ENCODE measurements around the gene PLXNA2. TPM values are rescaled to one million over a fixed set of nuclear protein-coding genes. Genes with fewer than 3 reads are reported as not detected.
A peak's percentile ranks its signal among the peaks of the same experiment; 100 is the strongest.

The PLXNA2 gene
- total and polyA plus RNA-seq, 2 of the 4 experiments (the other 2 are of a cell fraction) = 0.72 to 1.1 TPM

GRCh38 chr1:208192995-208193394, 51.2 kb downstream of the PLXNA2 start:
- Histone ChIP-seq H4K8ac (ENCODE audit: low read depth in 2 of 2, low read length in 2 of 2) (no peak overlapping the region), H2AK9ac (replicated peaks; ENCODE audit: low read depth, low read length, poor library complexity) (no peak overlapping the region), H4K91ac (ENCODE audit: insufficient read depth, low read depth, low read length) (no peak overlapping the region), H3K79me1 (ENCODE audit: low read depth in 1 of 2, low read length in 2 of 2) (peaks cover 0 to 3% of the 10 kb centered on the region in 2 experiments; a peak in 2 of 4 replicates), H3K27ac (ENCODE audit: insufficient read depth, low read length) (peak overlapping the region; percentile 6; the same call in 1 of the 2 replicates), H2AFZ (replicated peaks; ENCODE audit: low read length, poor library complexity) (peak overlapping the region; percentile 18), H2BK5ac (ENCODE audit: low read depth, low read length, poor library complexity, severe bottlenecking) (no peak overlapping the region), H3K23ac (ENCODE audit: low read depth, low read length) (no peak overlapping the region), H2AK5ac (ENCODE audit: low read depth, low read length) (no peak overlapping the region), H3K9ac (ENCODE audit: low read depth, low read length) (no peak overlapping the region), H3K18ac (ENCODE audit: low read depth, low read length) (no peak overlapping the region; the same call in 1 of the 2 replicates), H2BK15ac (ENCODE audit: low read depth, low read length) (no peak overlapping the region), H3K56ac (ENCODE audit: extremely low read depth, insufficient read depth, low read length) (no peak overlapping the region), H4K20me1 (ENCODE audit: insufficient read depth, low read length) (no peaks in the 10 kb centered on the region), H3K9me3 (ENCODE audit: control insufficient read depth, insufficient read depth, low read length) (no peaks in the 10 kb centered on the region), H2BK120ac (ENCODE audit: low read depth, low read length) (no peak overlapping the region), H3K4me1 (ENCODE audit: control insufficient read depth, insufficient read depth, low read length) (peaks cover 2% of the 10 kb centered on the region), H3K14ac (replicated peaks; ENCODE audit: low read depth, low read length) (no peak overlapping the region), H2BK20ac (ENCODE audit: low read depth, low read length) (no peak overlapping the region), H3K27me3 (ENCODE audit: control insufficient read depth, insufficient read depth, low read length) (no peaks in the 10 kb centered on the region), H3K9me1 (ENCODE audit: insufficient read depth, low read length) (0 out of 2 replicates have a peak, but pooled peaks cover 8% of the 10 kb centered on the region), H3K36me3 (ENCODE audit: control insufficient read depth, insufficient read depth, low read length) (no peaks in the 10 kb centered on the region), H3K4me2 (ENCODE audit: low read depth, low read length) (no peak overlapping the region), H4K5ac (ENCODE audit: low read depth, low read length) (no peak overlapping the region; the same call in 1 of the 2 replicates), H3K4ac (ENCODE audit: low read depth, low read length) (0 out of 2 replicates have a peak overlapping the region, but pooled peaks have one; percentile 34), H3K4me3 (ENCODE audit: insufficient read depth, low read depth, low read length) (no peak overlapping the region)
- in situ Hi-C loops (cut with MboI; ENCODE audit: low sequenced_read_pairs) (no loop called here), dilution Hi-C loops (cut with HindIII; ENCODE audit: low sequenced_read_pairs, unreplicated experiment) (no loop called here), intact Hi-C loops (cut with micrococcal nuclease) (no loop called here)
- no CpG with 5 or more reads among the region's 2 CpGs for WGBS, 2 experiments (ENCODE audit: extremely low coverage in 2 of 2, insufficient read length in 1 of 2)
- no TSS peak for BruUV-seq (replicated peaks)
- DNase-seq = peak; percentile 47
- TF ChIP-seq RAD21 (IDR thresholded peaks at IDR 0.05; ENCODE audit: low read length) (no peak), CEBPB (IDR thresholded peaks at IDR 0.05; ENCODE audit: low read depth, low read length) (peak; percentile 53; the same call in 1 of the 2 replicates)
- ATAC-seq (ENCODE audit: low read depth) = 0 out of 2 replicates have a peak, but pooled peaks have one; percentile 29
- ChIA-PET CTCF (interaction anchor here (0.6 kb wide), 1 partner anchor 171 kb away, joined by 4 read pairs; no protein-coding TSS in a partner anchor), POLR2A (ENCODE audit: unreplicated experiment) (interaction anchor here (0.6 kb wide), 1 partner anchor 9 kb away, joined by 11 read pairs; no protein-coding TSS in a partner anchor)
